Heart left ventricle (tissue), 13 donors: ENCODE data around the gene CFAP77.
A peak's percentile ranks its signal among the peaks of the same experiment; 100 is the strongest.

ENCODE experiments used
- CTCF ChIP-seq, 12 donors: fragments of 200-600 bp; sonication (generic) in 4 of 12; IDR thresholded peaks; one replicate each; pipeline versions ENCODE4 v1.5.0 to v1.8.0; 2018 to 2022; ENCODE audit warnings: antibody characterized with exemption in 12 of 12, mild to moderate bottlenecking in 5 of 12
- POLR2A ChIP-seq, 2 donors: fragments of 450-650 bp; IDR thresholded peaks; one replicate each; pipeline ENCODE4 v1.6.1; 2017; ENCODE audit warnings: antibody characterized with exemption in 2 of 2, mild to moderate bottlenecking in 2 of 2, moderate library complexity in 2 of 2
- donor health status: ischemic (EF 13 %, LVEDD 7.1; RV severe dilation, severe dysfunction).
- donor health status: DM: no; HTN: yes; CAD: no.
- donor health status: DM: no; HTN: no; CAD: no.
- donor health status: ischemic (EF 25% LVEDD 6.9; RV normal size, moderate dysfunction).
- donor health status: ischemic (EF 25% LVEDD 5.7; RV mildly dilated, moderate dysfunction).
- donor health status: ischemic (EF 35%, LVEDD 5.7; RV mildly dilated, moderate dysfunction).
- donor health status: nonischemic (EF 11% LVEDD 7.7; RV severe dilation, severe dysfunction).
- donor health status: DM: yes; HTN: yes; CAD: no.
- donor health status: PGD.
- donor health status: ischemic (EF 29% LVEDD 5.4; RV normal size, mild dysfunction).
- donor health status: nonischemic (EF 23%, LVEDD 6.1; RV moderate dilation, normal function).

- TF ChIP-seq POLR2A (IDR thresholded peaks at IDR 0.05) (no peak), CTCF (IDR thresholded peaks at IDR 0.05) (peak in 9 of 12 donors; percentile 4 to 30 (median 24))
Measured at GRCh38 chr9:132546148-132547051, 136.4 kb downstream of the CFAP77 start.
